A673 (cell line): ENCODE measurements around the gene FSIP1. TPM values are rescaled to one million over a fixed set of nuclear protein-coding genes. Genes with fewer than 3 reads are reported as not detected.

Source experiments
- BruUV-seq: library from RNA; stranded (reverse); fragments of 400-500 nt; replicated peaks from 2 replicates; lab custom pipeline; 2021; lab: Mats Ljungman, UMichigan
- CTCF ChIA-PET: fragments of 300-600 bp; sonication (Branson Sonifier 250); formaldehyde crosslinking; loops from one replicate; lab custom pipeline; 2022; ENCODE audit warnings: antibody characterized with exemption; lab: Charles Lee
- POLR2A ChIA-PET: fragments of 300-600 bp; sonication (Branson Sonifier 250); formaldehyde crosslinking; loops from one replicate; lab custom pipeline; 2022; ENCODE audit warnings: antibody characterized with exemption; ENCODE audit not compliant: low non-redundant PET; lab: Charles Lee
- DNase-seq: peaks from one replicate; pipeline ENCODE4 v3.0.0-alpha.2; 2015; ENCODE audit warnings: low spot score
- H3K27ac ChIP-seq: fragments of 200-600 bp; sonication (generic); 2 replicates; pipeline ENCODE4 v1.5.1; 2016; ENCODE audit warnings: mixed run types, low read depth, mild to moderate bottlenecking, mixed read lengths, antibody characterized with exemption, low read length; ENCODE audit not compliant: poor library complexity, severe bottlenecking
- H3K27me3 ChIP-seq: fragments of 200-600 bp; sonication (generic); replicated peaks from 2 replicates; pipeline ENCODE4 v1.6.1; 2017; ENCODE audit warnings: mixed run types, low read depth, mild to moderate bottlenecking, mixed read lengths, antibody characterized with exemption, low read length; ENCODE audit not compliant: insufficient read depth, poor library complexity
- H3K36me3 ChIP-seq: fragments of 200-600 bp; sonication (generic); 2 replicates; pipeline ENCODE4 v1.6.1; 2016; ENCODE audit warnings: mixed run types, mild to moderate bottlenecking, mixed read lengths, antibody characterized with exemption, low read length; ENCODE audit not compliant: insufficient read depth, poor library complexity, severe bottlenecking
- H3K4me1 ChIP-seq: fragments of 200-600 bp; sonication (generic); 2 replicates; pipeline ENCODE4 v1.6.1; 2017; ENCODE audit warnings: mixed run types, mild to moderate bottlenecking, mixed read lengths, antibody characterized with exemption, low read length; ENCODE audit not compliant: insufficient read depth, poor library complexity, severe bottlenecking
- H3K4me3 ChIP-seq: fragments of 200-600 bp; sonication (generic); 2 replicates; pipeline ENCODE4 v1.5.1; 2016; ENCODE audit warnings: low read depth, mixed run types, mild to moderate bottlenecking, mixed read lengths, low read length; ENCODE audit not compliant: poor library complexity, severe bottlenecking
- H3K9me3 ChIP-seq: fragments of 200-600 bp; sonication (generic); 2 replicates; pipeline ENCODE4 v1.6.1; 2016; ENCODE audit warnings: mixed run types, low read depth, mild to moderate bottlenecking, mixed read lengths, antibody characterized with exemption, low read length; ENCODE audit not compliant: poor library complexity, severe bottlenecking
- CTCF ChIP-seq: fragments of 300-800, 200-600 bp; sonication (generic); conservative IDR thresholded peaks from 2 replicates; pipeline ENCODE4 v1.5.1; 2017; ENCODE audit warnings: low read depth, mild to moderate bottlenecking, antibody characterized with exemption, low read length, moderate library complexity, mixed read lengths
- EZH2 ChIP-seq: fragments of 200-600 bp; sonication (generic); IDR thresholded peaks from 2 replicates; pipeline ENCODE4 v1.6.1; 2017; ENCODE audit warnings: borderline replicate concordance, low read depth, mild to moderate bottlenecking, mixed read lengths, antibody characterized with exemption, low read length; ENCODE audit not compliant: poor library complexity, severe bottlenecking
- intact Hi-C: fragments of 100-400 bp; cut with micrococcal nuclease; formaldehyde crosslinking; loops from one replicate; pipeline ENCODE4 v1.10.0; 2022; ENCODE audit not compliant: unreplicated experiment
- total RNA-seq: library from RNA; stranded (reverse); gene quantifications from 2 replicates; pipeline ENCODE4 v1.2.3, GENCODE V29; 2021

The FSIP1 gene
- total RNA-seq, 1 experiment from 2014 or later, result 0.37 TPM

DNA sequence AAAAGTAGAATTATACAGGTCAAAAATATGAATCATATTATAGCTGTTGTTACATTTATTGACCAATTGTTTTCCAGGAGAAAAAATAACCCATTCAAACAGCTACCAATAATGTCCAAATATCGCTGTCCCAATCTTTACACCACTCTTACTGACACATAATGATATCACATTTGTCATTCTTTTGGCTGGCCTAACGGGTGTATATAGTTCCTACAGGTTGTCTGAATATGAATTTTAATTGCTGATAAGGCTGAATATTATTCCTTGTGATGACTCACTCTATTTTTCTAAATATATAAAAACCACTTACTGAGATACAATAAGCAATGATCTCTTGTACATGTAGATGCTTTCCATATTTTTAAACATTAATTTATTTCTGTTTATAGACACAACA is 76.4 kb downstream of the FSIP1 start:
- no peaks in the 10 kb centered on the region for H3K9me3 ChIP-seq
- intact Hi-C loops, result no loop called here
- no peak overlapping the region for H3K27ac ChIP-seq
- H3K4me3 ChIP-seq, result no peak overlapping the region
- ChIA-PET CTCF (no interaction called here), POLR2A (no interaction called here)
- H3K4me1 ChIP-seq, result no peaks in the 10 kb centered on the region
- no peaks in the 10 kb centered on the region for H3K36me3 ChIP-seq
- TF ChIP-seq EZH2 (no peak), CTCF (no peak)
- no peaks in the 10 kb centered on the region for H3K27me3 ChIP-seq
- no peak for DNase-seq
- no TSS peak for BruUV-seq

- ChIA-PET POLR2A (no interaction called here), CTCF (no interaction called here)
- Histone ChIP-seq H3K4me1 (no peaks in the 10 kb centered on the region), H3K36me3 (no peaks in the 10 kb centered on the region), H3K4me3 (no peak overlapping the region), H3K9me3 (no peaks in the 10 kb centered on the region), H3K27me3 (no peaks in the 10 kb centered on the region), H3K27ac (no peak overlapping the region)
- no TSS peak for BruUV-seq
- intact Hi-C loops, result no loop called here
- no peak for TF ChIP-seq CTCF
- TF ChIP-seq EZH2, result no peak
- DNase-seq, result no peak
Observed at GRCh38 chr15:39704689-39705088, 78.0 kb downstream of the FSIP1 start.

GRCh38 chr15:39704235-39704634 is 78.4 kb downstream of the FSIP1 start:
- CTCF ChIA-PET, result no interaction called here
- Histone ChIP-seq H3K27ac (no peak overlapping the region), H3K9me3 (no peaks in the 10 kb centered on the region), H3K4me3 (no peak overlapping the region), H3K27me3 (no peaks in the 10 kb centered on the region), H3K36me3 (no peaks in the 10 kb centered on the region), H3K4me1 (no peaks in the 10 kb centered on the region)
- BruUV-seq, result no TSS peak
- POLR2A ChIA-PET, result no interaction called here
- TF ChIP-seq CTCF (no peak), EZH2 (no peak)
- DNase-seq, result no peak
- intact Hi-C loops, result no loop called here
